KG1 (cell line): ENCODE measurements around the gene COPS9.

ENCODE experiments used
- DNase-seq: peaks from one replicate; lab custom pipeline; 2025; lab: John Stamatoyannopoulos, UW

The COPS9 gene

DNA sequence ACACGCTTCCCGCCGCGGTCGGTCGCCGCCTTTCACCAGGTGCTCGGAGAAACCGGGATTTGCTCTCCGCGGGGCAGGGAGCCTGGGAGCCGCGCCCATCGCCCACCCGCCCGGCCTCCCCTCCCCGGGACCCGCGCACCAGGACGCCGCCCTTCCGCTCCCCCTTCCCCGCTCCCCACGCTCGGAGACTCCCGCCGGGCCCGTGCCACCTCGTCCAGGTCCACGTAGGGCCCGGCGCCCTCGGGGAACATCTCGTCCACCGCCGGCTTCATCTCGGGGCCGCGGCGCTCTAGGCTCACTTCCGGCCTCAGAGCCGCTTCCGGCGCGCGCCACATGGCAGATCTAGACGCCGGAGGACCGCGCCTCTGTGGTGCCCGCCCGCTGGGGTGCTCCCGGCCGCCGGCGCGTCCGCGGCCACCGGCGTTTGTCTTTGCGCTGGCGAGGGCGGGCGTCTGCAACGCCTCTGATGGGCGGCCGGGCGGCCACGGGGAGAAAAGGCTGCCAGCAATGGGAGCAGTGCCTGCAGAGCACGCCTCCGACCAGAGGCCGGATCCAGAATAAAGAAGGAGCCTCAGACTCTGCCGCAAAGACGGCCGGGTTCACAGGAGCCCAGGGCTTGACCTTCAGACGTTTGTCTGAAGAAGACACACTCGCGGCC, at the start of gene COPS9:
TSS of gene COPS9 (minus strand) at position 293 of the 658 bp plus-strand sequence. CDS start at position 272, 21 bp downstream.
- DNase-seq: peak; percentile 61

DNA sequence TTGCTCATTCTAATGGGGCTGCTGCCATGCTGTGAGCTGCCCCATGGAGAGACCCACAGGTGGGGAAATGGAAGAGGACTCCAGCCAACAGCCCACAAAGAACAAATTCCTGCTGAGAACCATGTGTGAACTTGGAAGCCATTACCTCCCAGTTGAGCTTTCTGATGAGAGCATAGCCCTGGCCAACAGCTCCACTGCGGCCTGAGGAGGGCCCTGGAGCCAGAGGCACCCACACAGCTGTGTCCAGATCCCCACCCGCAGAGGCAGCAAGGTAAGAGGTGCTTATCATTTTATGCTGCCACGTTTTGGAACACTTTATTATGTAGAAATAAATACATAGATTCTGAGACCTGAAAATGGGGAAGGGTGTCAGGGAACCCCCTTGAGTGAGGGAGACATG, 48.6 kb upstream of the COPS9 start:
- no peak for DNase-seq

DNA sequence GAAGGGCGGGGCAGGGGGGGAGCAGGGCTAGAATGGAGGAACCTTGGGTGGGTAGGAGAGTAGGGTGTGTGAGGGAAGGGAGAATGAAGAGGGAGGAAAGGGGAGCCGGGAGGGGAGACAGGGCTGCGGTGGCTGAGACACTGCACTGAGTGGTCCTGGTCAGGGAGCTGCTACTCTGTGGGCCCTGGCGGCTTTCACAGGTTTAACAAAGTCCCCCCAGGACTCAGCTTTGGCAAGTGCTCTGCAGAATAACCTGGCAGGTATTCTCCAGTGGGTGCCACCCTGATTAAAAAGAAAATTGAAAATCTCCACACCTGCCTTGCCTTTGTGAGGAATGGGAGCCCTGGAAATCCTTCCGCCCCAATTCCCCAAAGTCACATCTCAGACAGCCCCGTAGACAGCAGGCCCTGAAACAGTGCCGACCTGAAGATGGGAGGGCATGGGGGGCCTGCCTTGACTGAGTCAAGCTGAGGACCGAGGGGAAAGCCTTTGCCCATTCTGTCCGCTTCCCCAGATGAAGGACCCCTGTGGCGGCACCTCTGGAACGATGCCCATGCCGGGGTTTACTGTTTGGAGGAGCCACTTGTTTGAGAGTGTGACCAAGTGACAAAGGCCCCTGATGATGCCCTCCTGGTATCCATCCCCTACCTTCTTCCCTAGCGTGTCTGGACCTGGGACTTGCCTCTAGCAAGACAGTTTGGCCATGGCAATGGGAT, 47.9 kb upstream of the COPS9 start:
- no peak for DNase-seq

DNA sequence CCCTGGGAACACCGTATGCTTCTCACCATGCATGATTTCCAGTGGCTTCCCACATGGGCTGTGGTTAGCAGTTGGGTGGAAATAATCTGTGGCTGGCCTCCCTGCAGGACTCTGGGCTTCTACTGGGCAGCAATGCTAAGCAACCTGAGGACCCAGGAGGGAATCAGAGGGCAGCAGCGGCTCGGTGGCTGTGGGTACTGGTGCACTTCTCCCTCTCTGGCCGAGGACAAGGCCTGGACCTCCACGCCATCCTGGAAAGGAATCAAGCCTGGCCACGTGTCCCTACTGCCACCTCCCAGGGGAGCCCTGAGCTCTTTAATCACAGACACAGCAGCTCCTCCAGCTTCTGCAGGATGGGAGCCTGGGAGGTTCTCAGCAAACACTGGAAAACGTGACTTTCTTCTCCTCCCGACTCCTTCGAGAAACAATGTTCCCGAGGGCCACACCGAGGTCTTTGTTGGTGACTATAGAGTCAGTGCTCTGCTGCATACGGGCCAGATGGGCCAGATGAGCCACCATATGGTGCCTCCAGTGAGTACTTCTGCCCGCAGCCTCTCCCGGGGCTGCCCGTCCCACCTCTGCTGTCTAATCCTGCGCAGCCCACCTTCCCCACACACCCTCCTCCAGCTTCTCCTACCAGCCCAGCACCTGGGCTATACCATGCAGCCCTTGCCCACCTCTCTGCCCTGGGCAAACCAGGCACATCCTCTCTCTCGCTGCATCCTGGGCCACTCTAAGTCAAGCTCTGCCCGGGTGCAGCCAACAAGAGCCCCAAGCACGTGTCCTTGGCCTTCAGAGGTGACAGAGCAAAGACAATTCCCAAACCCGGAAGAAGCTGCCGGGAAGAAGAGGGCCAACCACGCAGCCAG, 47.1 kb upstream of the COPS9 start:
- no peak for DNase-seq

DNA sequence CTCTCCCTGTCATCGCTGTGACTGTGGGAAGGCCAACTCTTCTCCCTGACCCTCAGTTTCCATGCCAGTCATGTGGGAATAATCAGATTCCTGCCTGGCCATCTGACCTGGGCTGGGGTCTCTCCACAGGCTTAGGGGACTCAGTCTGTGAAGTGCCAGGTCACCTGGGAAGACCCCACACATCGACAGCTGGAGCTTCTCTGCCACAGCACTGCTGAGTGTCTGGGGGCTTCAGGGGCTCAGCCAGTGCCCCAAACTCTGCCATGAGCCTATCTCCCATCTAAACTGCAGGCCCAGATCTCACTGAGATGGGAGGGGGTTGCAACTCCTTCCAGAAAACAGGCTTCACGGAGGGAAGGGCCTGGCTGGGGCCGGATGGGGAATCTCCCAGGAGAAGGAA, 46.4 kb upstream of the COPS9 start:
- no peak for DNase-seq

DNA sequence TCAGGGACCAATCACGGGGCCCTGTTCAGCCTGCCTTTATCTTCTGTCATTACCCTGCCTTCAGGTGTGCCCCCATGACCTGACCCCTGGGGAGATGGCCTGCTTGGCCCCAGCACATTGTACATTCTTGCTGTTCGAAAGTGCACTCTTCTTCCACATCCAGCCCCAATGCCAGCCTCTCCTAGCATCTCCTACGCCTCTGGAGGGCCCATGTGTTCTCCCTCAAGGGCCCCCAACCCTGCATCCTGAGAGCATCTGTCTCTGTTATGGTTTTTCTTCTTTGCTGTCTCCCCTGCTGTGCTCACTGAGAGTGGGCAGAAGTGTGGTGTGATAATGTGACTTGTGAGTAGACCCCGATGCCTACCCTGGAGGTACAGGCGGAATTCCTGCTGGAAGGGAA, 45.9 kb upstream of the COPS9 start:
- DNase-seq: no peak

DNA sequence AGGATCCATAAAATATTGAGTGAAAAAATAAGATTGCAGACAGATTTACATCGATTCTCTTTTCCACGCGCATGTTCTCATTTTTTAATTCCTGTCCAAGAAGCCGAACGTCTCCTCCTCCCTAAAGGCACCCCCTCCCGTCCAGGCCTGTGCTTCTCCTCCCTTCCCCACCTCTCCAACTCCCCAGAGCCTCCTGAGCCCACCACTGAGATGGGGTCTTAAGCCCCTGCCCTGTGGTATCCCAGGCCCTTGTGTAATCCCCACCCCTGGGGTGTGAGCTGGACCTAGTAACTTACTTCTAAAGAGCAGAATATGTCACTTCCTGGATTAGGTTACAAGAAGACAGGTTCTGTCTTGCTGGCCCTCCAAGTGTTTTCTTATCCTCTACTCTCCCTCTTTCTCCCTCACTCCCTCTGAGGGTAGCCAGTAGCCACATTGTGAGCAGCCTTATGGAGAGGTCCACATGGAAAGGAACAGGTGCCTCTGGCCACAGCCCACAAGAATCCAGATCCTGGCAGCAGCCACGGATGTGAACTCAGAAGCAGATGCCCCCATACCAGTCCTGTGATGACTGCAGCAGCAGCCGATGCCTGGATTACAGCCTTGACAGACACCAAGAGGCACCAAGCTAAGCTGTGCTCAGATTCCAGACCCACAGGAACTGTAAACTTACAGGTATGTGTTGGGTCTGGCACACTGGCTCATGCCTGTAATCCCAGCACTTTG, 44.0 kb upstream of the COPS9 start:
- DNase-seq: no peak

DNA sequence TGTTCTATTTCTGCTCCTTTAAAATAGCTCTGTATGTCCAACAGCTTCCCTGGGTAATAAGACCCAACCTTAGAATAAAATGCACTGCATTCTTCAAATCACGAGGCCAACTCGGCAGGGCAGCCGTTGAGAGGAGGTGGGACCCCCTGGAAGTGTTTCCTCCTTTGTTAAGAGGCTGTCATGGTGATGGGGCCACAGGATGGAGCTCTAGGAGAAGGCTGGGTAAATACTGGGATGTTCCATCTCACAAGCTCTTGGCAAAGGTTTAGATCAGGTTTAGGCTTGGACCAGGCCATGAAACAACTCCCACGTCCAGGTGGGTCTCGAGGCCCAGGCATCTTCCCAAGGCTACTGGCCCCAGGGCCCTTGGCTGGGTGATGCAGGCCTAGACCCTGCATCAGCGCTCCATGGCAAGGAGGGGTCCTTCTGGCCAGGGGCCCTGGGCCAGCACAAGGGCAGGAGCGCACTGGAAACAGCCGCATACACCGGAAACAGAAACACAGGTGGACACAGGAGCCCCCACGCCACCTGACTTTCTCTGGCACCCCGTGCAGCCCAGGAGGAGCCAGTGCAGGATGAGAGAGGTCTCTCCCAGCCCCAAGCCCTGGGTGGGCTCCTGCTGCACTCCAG, 43.2 kb upstream of the COPS9 start:
- no peak for DNase-seq

DNA sequence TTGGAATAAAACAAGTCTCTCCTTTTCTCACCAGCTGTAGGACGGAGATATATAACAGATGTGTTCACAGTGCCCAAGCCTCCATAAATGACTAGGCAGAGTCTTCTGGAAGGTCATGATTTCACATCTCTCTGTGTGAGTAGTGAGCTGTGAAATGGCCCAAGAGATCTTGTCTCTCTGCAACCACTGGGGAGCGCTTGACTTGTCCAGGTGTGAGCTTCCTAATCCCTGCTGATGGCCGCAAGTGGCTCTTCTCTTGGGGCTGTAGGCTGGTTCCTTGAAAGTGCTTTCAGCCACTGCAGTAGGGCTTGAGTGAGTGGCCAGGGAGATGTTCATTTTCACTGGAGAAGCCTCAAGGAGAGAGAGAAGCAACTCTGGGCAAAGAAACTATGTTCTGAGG, 42.5 kb upstream of the COPS9 start:
- DNase-seq: no peak

DNA sequence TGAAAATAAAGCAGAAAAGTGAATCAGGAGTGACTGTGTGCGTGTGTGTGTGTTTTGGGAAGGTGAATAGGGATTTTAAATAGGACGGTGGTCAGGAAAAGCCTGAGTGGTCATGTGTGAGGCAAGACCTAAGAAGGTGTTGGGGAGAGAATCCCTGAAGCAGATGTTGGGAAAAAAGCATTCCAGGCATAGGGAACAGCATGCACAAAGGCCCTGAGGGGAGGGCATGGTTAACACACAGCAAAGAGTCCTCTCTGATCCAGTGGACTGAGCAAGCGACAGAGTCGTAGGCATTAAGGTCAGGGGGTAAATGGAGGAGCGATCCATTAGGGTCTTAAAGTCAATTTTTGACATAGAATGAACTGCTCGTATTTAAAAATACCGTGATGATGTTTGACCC, 38.4 kb upstream of the COPS9 start:
- no peak for DNase-seq

DNA sequence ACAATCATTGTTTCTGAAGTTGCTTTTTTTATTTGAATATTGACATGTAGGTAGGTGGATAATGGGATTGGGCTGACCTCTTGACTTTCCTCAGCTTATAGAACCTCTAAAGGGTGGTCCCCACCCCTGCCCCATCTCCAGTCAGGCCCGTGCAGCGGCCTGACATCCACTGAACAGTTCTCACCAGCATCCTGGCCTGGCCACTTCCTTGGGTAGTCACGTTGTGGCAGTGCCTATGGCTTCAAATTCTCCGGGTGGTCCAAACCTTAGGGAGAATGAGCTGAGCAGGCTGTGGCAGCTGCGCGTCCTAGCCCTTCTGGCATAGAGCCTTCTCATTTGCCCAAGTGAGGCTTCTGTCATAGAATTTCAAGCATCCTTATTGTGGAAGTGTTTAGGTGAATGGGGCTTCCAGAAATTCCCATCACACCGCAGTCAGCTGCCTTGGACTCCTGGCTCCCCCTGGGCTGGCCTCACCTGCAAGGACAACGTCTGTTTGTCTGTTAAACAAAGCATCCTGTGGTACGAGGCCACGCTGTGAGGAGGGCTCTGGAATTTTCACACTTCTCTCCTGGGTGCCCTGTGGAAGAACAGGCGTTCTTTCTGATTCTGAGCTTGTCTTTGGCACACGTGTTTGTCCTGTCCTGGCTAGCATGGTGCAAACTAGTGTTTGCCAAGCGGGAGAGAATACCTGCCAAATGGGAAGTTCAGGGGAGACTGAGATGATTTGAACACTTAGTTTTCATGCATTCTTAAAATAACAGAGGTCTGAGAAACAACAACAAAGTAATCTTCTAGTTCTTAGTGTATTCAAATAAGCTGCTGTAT, 36.2 kb upstream of the COPS9 start:
- no peak for DNase-seq

DNA sequence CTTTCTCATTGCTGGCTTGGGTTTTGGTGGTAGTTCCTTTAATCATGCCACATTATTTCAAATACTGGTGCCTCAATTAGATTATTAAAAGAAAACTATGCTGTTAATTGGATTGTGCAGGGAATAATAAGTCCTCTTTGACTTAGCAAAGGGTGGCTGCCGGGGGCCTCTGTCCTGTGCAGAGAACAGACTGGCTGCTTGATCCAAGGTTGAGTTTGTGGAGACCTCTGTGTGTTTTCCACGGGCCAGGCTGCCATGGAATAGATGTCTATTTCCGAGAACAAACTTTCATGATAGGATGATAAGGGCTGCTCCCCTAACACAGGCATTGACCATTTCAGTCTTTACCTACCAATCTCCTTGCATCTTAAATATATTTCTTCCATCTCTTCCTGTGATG, 34.8 kb upstream of the COPS9 start:
- DNase-seq: no peak

DNA sequence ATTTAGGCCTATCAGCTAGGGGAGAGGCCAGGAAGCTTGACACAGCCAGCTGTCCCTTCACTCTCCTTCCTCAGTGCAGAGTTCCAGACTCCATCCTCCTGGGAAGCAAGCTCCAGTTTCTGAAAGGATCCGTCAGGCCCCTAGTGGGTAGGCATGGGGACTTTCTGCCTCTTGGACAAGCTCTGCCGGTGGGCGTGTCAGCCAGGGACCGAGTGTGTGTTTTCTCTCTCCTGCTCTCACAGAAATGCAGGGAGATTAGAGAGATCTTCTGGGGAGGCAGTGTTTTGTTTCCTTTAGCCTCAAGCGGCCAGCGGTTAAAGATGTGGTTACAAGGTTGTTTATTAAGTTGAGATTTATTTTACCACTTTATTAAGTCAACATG, 34.2 kb upstream of the COPS9 start:
- DNase-seq: no peak

DNA sequence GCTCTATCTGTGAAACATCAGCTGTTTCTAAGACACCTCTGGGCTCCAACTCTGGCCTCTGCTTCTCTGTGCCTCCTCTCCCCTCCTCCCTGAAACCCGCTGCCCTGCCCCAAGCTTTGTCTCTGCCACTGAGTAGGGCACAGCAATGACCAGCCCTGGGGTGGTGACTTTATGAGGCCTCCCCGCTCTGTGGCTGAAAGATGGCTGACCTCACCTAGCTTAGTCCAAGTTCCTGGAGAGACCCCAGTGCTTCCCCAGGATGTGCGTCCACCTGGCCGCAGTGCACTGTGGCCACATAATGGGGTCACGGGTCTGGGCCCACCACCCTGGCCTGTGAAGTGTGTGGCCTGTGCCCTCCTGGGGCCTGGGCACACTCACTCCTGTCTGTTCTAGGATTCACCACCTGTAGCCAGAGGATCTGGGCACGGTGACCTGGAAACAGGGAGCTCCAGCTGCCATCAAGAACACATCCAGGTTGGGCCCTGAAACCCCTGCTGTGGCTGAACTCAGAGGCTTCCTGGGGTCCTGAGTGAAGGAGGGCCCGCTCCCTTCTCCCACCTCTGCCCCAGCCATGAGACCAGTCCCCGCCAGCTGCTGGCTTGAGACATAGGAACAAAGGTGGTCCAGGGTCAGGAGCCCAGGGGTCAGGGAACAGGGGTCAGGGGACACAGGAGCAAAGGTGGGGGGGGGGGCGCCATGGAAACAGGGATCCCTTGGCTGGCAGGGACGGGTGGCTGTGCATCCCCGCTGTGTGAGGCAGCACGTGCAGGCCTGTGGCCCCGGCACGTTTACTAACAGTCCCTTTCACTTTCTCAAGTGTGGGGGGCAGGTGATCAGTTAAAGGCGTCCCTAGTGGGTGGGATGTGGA, 33.6 kb upstream of the COPS9 start:
- no peak for DNase-seq

DNA sequence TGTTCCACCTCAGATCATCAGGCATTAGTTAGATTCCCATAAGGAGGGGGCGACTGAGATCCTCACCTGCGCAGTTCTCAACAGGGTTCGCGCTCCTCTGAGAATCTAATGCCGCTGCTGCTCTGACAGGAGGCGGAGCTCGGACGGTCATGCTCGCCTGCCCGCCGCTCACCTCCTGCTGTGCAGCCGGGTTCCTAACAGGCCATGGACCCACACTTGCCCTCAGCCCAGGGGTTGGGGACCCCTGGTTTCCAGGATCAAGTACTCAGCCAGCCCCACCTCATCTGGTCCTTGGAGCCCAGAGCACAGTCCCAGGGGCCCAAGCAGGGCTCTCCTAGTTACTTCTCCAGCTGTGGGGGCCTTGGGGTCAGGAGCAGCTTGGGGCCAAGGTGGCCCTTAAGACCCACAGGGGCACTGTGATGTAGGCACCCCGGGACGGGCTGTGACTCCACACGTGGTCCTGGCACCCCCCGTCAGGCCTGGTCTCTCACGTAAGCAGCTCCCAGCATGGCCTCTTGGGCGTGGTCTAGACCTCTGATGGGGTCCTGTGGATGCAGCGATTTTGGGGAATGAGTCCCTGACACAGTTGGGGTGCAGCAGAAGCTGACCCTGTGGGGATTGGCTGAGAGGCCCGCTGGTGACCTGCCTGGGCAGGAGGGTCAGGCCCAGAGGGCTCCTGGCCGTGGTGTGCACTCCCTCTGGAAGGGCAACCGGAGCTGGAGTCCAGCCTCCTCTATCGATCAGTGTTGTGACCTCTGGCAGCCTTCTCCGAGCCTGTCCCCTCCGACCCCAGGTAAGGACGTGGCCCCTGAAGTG, 32.6 kb upstream of the COPS9 start:
- DNase-seq: no peak

DNA sequence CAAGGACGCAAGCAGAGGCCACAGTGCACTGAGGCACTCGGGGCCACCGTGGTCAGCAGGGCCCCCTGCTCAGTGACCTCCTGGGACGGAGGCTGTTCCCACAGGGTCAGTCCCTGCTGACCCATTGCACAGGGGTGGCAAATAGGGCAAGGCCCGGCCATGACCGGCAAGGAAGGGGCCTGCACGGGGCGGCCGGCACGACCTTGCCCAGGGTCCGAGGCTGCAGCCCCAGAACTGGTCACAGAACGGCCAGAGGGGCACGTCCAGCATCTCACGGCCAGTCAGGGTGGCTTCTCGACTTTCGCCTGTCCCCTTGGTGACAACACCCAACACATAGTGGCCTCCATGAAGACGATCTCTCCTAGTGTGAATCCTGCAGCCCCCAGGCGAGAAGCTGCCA, 31.9 kb upstream of the COPS9 start:
- DNase-seq: no peak

DNA sequence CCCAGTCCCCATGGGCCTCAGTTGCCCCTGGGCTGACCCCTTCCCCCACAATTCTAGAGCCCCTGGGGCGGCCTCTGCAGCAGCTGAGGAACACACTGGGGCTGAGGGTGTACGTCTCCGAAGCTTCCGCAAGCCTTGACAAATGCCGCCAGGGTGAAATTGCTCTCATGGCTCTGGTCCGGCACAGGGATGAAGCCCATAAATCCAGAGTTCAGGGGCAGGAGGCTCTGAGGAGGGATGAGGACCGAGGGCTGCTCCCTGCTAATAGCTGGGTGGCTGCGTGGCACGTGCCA, 31.4 kb upstream of the COPS9 start:
- no peak for DNase-seq

DNA sequence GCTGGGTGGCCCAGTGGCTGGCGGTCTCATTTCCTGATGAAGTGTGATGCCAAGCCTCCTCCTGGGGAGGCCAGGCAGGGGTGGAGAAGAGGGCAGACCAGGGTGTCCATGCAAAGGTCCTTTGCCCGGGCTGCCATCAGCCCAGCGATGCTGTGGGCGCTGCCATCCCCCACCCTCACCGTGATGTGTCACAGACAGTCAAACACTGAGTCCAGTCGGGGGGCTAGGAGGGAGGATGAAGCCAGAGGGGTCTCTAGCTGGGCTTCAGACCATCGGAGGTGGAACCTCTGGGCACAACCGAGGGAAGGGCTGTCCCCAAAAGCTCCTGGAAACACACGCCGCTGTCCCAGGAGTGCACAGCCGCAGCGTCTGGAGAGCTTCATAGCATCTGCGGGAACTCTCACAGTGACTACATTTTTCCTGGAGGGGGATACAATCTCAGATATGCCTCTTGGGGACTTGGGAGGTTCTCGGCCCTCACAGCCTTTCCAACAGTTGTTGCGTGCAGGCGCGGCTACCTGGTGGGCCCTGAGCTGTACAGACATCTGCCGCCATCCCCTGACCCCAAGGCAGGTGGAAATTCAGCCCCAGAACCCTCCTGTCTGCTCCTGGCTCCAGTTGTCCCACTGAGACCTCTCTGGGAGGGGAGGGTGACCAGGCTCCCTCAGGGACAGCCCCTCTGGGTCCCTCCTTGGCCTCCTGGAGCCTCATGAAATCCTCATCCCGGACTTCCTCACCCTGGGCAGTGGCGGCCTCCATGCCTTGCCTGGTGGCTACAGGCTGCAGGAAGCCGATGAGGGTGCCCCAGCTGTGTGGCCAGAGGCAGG, 30.9 kb upstream of the COPS9 start:
- DNase-seq: no peak
